K562 (cell line): ENCODE data around the gene SHOX. TPM values are rescaled to one million over a fixed set of nuclear protein-coding genes. Genes with fewer than 3 reads are reported as not detected.

Experiments used
- ATAC-seq: fragments of 200-7000 bp; cut with Tn5 transposase; 3 replicates; pipeline ENCODE4 v1.9.1; 2020; ENCODE audit warnings: moderate library complexity
- BruUV-seq: library from RNA; stranded (reverse); fragments of 400-500 nt; replicated peaks from 2 replicates; lab custom pipeline; 2021; lab: Mats Ljungman, UMichigan
- CTCF ChIA-PET: fragments of 300-600 bp; formaldehyde crosslinking; extraction: SDS; loops from one replicate; lab custom pipeline; 2021; ENCODE audit warnings: low intra/inter-chr PET ratio; lab: Yijun Ruan, JAX
- POLR2A ChIA-PET: fragments of 300-600, 350-650 bp; sonication (Branson Sonifier 250); formaldehyde crosslinking; extraction: SDS; loops from one replicate; lab custom pipeline; 2021; ENCODE audit warnings: antibody characterized with exemption, inconsistent platforms; lab: Yijun Ruan, JAX
- DNase-seq, 4 experiments: peaks; one replicate each; pipeline versions ENCODE4 v3.0.0 to v3.0.0-alpha.2; 2011 to 2018; ENCODE audit warnings: low spot score in 3 of 4, mixed read lengths in 3 of 4; ENCODE audit errors: extremely low read depth in 1 of 4
- FAIRE-seq: peaks from 2 replicates; lab custom pipeline; 2011; peaks lifted over from hg19 to GRCh38; lab: Jason Lieb, UNC
- H2AFZ ChIP-seq: 2 replicates; pipeline ENCODE4 v1.6.0; 2011; ENCODE audit warnings: low read depth, low read length, control low read depth, inconsistent platforms
- H3K27ac ChIP-seq: fragments of 200-600 bp; 3 replicates; pipeline ENCODE4 v1.8.0; 2011; ENCODE audit warnings: low read depth, mild to moderate bottlenecking, control low read depth, inconsistent platforms, low read length, moderate library complexity, mixed read lengths; ENCODE audit errors: extremely low read depth
- H3K27me3 ChIP-seq, 2 experiments: fragments of 300-600 bp in 1 of 2; 2 replicates in 1 of 2; 3 replicates in 1 of 2; pipeline versions ENCODE4 v1.6.0 to v1.8.0; 2011; ENCODE audit warnings: inconsistent platforms in 2 of 2, low read length in 2 of 2, mild to moderate bottlenecking in 1 of 2, mixed read lengths in 1 of 2, moderate library complexity in 1 of 2; ENCODE audit not compliant: control insufficient read depth in 2 of 2, insufficient read depth in 2 of 2
- H3K36me3 ChIP-seq: fragments of 300-600 bp; 3 replicates; pipeline ENCODE4 v1.8.0; 2011; ENCODE audit warnings: mild to moderate bottlenecking, low read length, inconsistent platforms; ENCODE audit not compliant: control insufficient read depth, insufficient read depth
- H3K4me1 ChIP-seq, 2 experiments: fragments of 200-600 bp in 1 of 2; replicated peaks in 1 of 2; 2 replicates in 1 of 2; 3 replicates in 1 of 2; pipeline versions ENCODE4 v1.5.1 to v1.8.0; 2011; ENCODE audit warnings: inconsistent platforms in 2 of 2, low read length in 2 of 2, mild to moderate bottlenecking in 1 of 2, mixed read lengths in 1 of 2, moderate library complexity in 1 of 2; ENCODE audit not compliant: control insufficient read depth in 2 of 2, insufficient read depth in 2 of 2
- H3K4me2 ChIP-seq: 2 replicates; pipeline ENCODE4 v1.6.1; 2011; ENCODE audit warnings: low read length, control low read depth, inconsistent platforms, mixed read lengths; ENCODE audit not compliant: insufficient read depth
- H3K4me3 ChIP-seq: fragments of 200-600 bp; sonication (generic), shearing (Covaris generic); 2 replicates; pipeline ENCODE4 v1.5.1; 2016; ENCODE audit warnings: control low read depth, inconsistent platforms
- H3K79me2 ChIP-seq: fragments of 200-600 bp; 3 replicates; pipeline ENCODE4 v1.8.0; 2011; ENCODE audit warnings: low read length, inconsistent platforms; ENCODE audit not compliant: control insufficient read depth, insufficient read depth
- H3K9ac ChIP-seq, 2 experiments: 2 replicates each; pipeline versions ENCODE4 v1.6.0 to v1.6.1; 2011; ENCODE audit warnings: low read depth in 2 of 2, low read length in 2 of 2, control low read depth in 1 of 2, inconsistent platforms in 1 of 2, mild to moderate bottlenecking in 1 of 2, mixed read lengths in 1 of 2; ENCODE audit not compliant: insufficient read depth in 1 of 2
- H3K9me1 ChIP-seq: one replicate; pipeline ENCODE4 v1.6.0; 2011; ENCODE audit warnings: inconsistent platforms, mild to moderate bottlenecking, low read length, moderate library complexity; ENCODE audit not compliant: control insufficient read depth, insufficient read depth
- H3K9me3 ChIP-seq: replicated peaks from 2 replicates; pipeline ENCODE4 v1.5.1; 2011; ENCODE audit warnings: low read depth, low read length, inconsistent platforms; ENCODE audit not compliant: control insufficient read depth, insufficient read depth
- H4K20me1 ChIP-seq: replicated peaks from 2 replicates; pipeline ENCODE4 v1.6.1; 2011; ENCODE audit warnings: low read length, inconsistent platforms, mixed read lengths; ENCODE audit not compliant: control insufficient read depth, insufficient read depth
- CBFB ChIP-seq: sonication (generic); formaldehyde crosslinking; IDR thresholded peaks from 2 replicates; pipeline ENCODE4 v1.4.0; 2020; ENCODE audit warnings: mild to moderate bottlenecking, missing genetic modification reagents
- GATAD2B ChIP-seq: fragments of 450-650 bp; IDR thresholded peaks from 2 replicates; pipeline ENCODE4 v1.6.1; 2017; ENCODE audit warnings: mild to moderate bottlenecking, borderline replicate concordance
- GMEB1 ChIP-seq: fragments of 250-450 bp; sonication (Bioruptor Pico); IDR thresholded peaks from 2 replicates; pipeline ENCODE4 v1.4.0; 2020; ENCODE audit warnings: mild to moderate bottlenecking
- MLX ChIP-seq, 2 experiments: fragments of 450-650 bp in 1 of 2; sonication (generic) in 1 of 2; formaldehyde crosslinking; conservative IDR thresholded peaks; 2 replicates each; pipeline versions ENCODE4 v1.4.0 to v1.8.1; 2020 to 2022; ENCODE audit warnings: mild to moderate bottlenecking in 1 of 2, missing genetic modification reagents in 1 of 2
- NCOA2 ChIP-seq, 2 experiments: fragments of 450-650 bp; IDR thresholded peaks; 2 replicates each; pipeline ENCODE4 v1.6.1; 2018; ENCODE audit warnings: mild to moderate bottlenecking in 2 of 2, moderate library complexity in 1 of 2; ENCODE audit not compliant: partially characterized antibody in 2 of 2
- ZBTB11 ChIP-seq, 3 experiments: fragments of 200-800 bp in 1 of 3; fragments of 250-450 bp in 1 of 3; fragments of 450-650 bp in 1 of 3; sonication (Bioruptor Pico) in 1 of 3; sonication (Bioruptor generic) in 1 of 3; formaldehyde crosslinking in 1 of 3; IDR thresholded peaks; 2 replicates each; pipeline versions ENCODE4 v1.6.1 to v1.8.0; 2016 to 2022; ENCODE audit warnings: mild to moderate bottlenecking in 2 of 3, missing genetic modification characterization in 2 of 3, missing compliant biosample characterization in 1 of 3, moderate library complexity in 1 of 3
- ZEB2 ChIP-seq: fragments of 450-650 bp; IDR thresholded peaks from 2 replicates; pipeline ENCODE4 v1.6.1; 2016
- ZNF121 ChIP-seq: sonication (generic); formaldehyde crosslinking; conservative IDR thresholded peaks from 2 replicates; pipeline ENCODE4 v1.8.0; 2022; ENCODE audit warnings: missing genetic modification reagents
- WGBS: fragments of 100-300 bp; shearing (Covaris generic); methylation state at CpG from one replicate; pipeline ENCODE4 v1.1.6; 2016; ENCODE audit warnings: low coverage, mixed read lengths; ENCODE audit not compliant: insufficient coverage; ENCODE audit errors: missing lambda C conversion rate; 5-methylcytosine and 5-hydroxymethylcytosine counted together
- in situ Hi-C: fragments of 300-500 bp; cut with MboI; formaldehyde crosslinking; loops from 4 replicates; pipeline ENCODE4 v1.15.0; 2018; ENCODE audit warnings: inconsistent platforms, mixed read lengths
- intact Hi-C: fragments of 100-400 bp; cut with micrococcal nuclease; formaldehyde crosslinking; loops from 2 replicates; pipeline ENCODE4 v1.14.2; 2022
- polyA plus RNA-seq, 8 experiments: library from polyadenylated mRNA; depleted of rRNA in 4 of 8; stranded (reverse) in 5 of 8; unstranded in 3 of 8; fragments of >200 nt; fragmentation: Nextera tagmentation in 2 of 8; fragmentation: Illumina TruSeq in 1 of 8; extraction: Ambion mirVana in 2 of 8; extraction: Trizol in 1 of 8; gene quantifications; 2 replicates each; pipeline versions ENCODE4 v1.2.1 to v1.2.3, GENCODE V29; 2011 to 2014; ENCODE audit warnings: inconsistent platforms in 1 of 8, missing spikeins in 1 of 8
- total RNA-seq, 7 experiments: library from RNA; depleted of rRNA in 6 of 7; stranded (reverse); fragments of >200 nt in 6 of 7; fragmentation: Illumina TruSeq in 2 of 7; extraction: Trizol in 2 of 7; gene quantifications; 2 replicates each; pipeline versions ENCODE4 v1.2.1 to v1.2.3, GENCODE V29; 2011 to 2021; ENCODE audit warnings: low replicate concordance in 1 of 7

SHOX gene
- total and polyA plus RNA-seq, 9 of the 15 experiments (the other 6 are each of a cell fraction or from before 2014, with no cell fraction given), result not detected

GRCh38 chrX:677376-677775, 46.8 kb downstream of the SHOX start:
- in situ Hi-C loops, result no loop called here
- no peak overlapping the region for H3K4me2 ChIP-seq
- H3K27me3 ChIP-seq, result peaks cover 0 to 10% of the 10 kb centered on the region in 2 experiments; a peak in 1 of 5 replicates
- no peaks in the 10 kb centered on the region for H4K20me1 ChIP-seq
- TF ChIP-seq NCOA2 (IDR thresholded peaks at IDR 0.05; ENCODE audit: partially characterized antibody in 2 of 2) (no peak), GATAD2B (no peak), ZBTB11 (CRISPR knock-in tag; IDR thresholded peaks at IDR 0.05) (no peak), GMEB1 (CRISPR knock-in tag) (no peak), ZNF121 (CRISPR knock-in tag) (no peak), MLX (CRISPR knock-in tag; conservative IDR thresholded peaks at IDR 0.05) (no peak), ZEB2 (no peak), CBFB (CRISPR knock-in tag) (no peak)
- TF ChIP-seq, all 486 proteins: peak for 0
- no peak overlapping the region for H3K4me3 ChIP-seq
- ChIA-PET CTCF (no interaction called here), POLR2A (no interaction called here)
- H3K9me3 ChIP-seq, result no peaks in the 10 kb centered on the region
- WGBS, result under 1% methylated on average over 13 of the region's 13 CpGs
- H3K9me1 ChIP-seq, result no peaks in the 10 kb centered on the region
- no TSS peak for BruUV-seq
- no peak overlapping the region for H3K27ac ChIP-seq
- H3K36me3 ChIP-seq, result no peaks in the 10 kb centered on the region
- no peak for ATAC-seq
- intact Hi-C loops, result no loop called here
- no peak for DNase-seq
- no peak for FAIRE-seq
- no peak overlapping the region for H3K9ac ChIP-seq
- H3K79me2 ChIP-seq, result no peaks in the 10 kb centered on the region
- H3K4me1 ChIP-seq, result no peaks in the 10 kb centered on the region
- no peak overlapping the region for H2AFZ ChIP-seq
